Gastrocnemius medialis (tissue), 4 donors: ENCODE measurements around the gene AMBRA1.

Experiments used
- POLR2A ChIP-seq, 2 donors: fragments of 450-650 bp; IDR thresholded peaks; one replicate each; pipeline ENCODE4 v1.6.1; 2017; ENCODE audit warnings: antibody characterized with exemption in 2 of 2, mild to moderate bottlenecking in 2 of 2, moderate library complexity in 2 of 2
- TF ChIP-seq, protein P1 (sequence below), 5 experiments: fragments of 450-650 bp in 3 of 5; fragments of 200-600 bp in 2 of 5; sonication (generic) in 2 of 5; IDR thresholded peaks in 4 of 5; conservative IDR thresholded peaks in 1 of 5; 1 replicate in 4 of 5; 2 replicates in 1 of 5; pipeline ENCODE4 v1.5.1; 2016 to 2019; ENCODE audit warnings: antibody characterized with exemption in 5 of 5, mild to moderate bottlenecking in 3 of 5, moderate library complexity in 3 of 5

DNA sequence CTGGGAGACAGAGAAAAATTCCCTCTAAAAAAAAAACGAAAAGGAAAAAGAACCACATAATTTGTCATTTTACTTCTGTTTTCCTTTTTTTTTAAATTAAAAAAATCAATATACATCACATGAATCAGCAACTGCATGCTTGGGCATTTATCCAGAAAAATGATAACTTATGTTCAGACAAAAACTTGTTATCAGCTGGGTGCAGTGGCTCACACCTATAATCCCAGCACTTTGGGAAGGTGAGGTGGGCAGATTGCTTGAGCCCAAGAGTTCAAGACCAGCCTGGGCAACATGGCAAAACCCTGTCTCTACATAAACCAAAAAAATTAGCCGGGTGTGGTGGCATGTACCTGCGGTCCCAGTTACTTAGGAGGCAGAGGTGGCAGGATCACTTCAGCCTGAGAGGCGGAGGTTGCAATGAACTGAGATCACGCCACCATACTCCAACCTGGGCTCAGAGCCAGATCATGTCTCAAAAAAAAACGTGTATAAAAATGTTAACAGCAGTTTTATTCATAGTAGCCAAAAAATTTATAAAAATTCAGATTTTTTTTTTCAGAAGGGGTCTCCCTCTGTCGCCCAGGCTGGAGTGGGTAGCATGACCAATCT, 28.5 kb downstream of the AMBRA1 start:
- TF ChIP-seq, protein P1, sequence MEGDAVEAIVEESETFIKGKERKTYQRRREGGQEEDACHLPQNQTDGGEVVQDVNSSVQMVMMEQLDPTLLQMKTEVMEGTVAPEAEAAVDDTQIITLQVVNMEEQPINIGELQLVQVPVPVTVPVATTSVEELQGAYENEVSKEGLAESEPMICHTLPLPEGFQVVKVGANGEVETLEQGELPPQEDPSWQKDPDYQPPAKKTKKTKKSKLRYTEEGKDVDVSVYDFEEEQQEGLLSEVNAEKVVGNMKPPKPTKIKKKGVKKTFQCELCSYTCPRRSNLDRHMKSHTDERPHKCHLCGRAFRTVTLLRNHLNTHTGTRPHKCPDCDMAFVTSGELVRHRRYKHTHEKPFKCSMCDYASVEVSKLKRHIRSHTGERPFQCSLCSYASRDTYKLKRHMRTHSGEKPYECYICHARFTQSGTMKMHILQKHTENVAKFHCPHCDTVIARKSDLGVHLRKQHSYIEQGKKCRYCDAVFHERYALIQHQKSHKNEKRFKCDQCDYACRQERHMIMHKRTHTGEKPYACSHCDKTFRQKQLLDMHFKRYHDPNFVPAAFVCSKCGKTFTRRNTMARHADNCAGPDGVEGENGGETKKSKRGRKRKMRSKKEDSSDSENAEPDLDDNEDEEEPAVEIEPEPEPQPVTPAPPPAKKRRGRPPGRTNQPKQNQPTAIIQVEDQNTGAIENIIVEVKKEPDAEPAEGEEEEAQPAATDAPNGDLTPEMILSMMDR (IDR thresholded peaks at IDR 0.05 in 4 of 5, conservative IDR thresholded peaks at IDR 0.05 in 1 of 5): no peak
- no peak for TF ChIP-seq POLR2A (IDR thresholded peaks at IDR 0.05)
